T-helper 2 cell (primary cell): ENCODE measurements around the gene PPA1.
"Not testable (repeated sequence)": the region's sequence is repeated elsewhere in the genome, so short reads cannot be mapped to it uniquely, and the experiment has no call there.

ENCODE experiments used
- DNase-seq, 5 experiments: peaks; one replicate each; pipeline versions ENCODE4 v3.0.0 to v3.0.0-alpha.2; 2012 to 2022

Gene PPA1

DNA sequence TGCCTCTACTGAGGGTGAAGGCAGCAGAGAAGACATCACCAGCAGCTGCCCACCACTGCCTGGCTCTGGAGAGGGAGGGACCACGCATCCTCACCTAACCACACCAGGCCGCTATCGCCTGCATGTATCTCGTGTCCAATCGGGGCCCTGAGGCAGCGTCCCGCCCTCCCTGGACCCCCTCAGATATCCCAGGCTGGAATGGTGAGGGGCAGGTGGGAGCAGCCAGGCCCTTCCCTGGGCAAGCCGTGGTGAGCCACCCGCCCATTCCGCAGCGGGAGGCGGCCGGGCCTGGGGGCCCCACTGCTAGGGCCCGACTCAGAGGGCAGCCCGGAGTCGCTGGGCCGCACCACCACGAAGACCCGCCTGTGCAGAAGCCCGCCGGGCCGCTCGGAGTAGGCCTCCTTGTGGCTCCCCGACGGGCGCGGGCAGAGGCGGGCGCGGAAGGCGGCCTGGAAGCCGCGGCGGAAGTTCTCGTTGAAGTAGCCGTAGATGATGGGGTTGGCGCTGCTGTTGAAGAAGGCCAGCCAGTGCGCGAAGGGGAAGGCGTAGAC, 21.6 kb upstream of the PPA1 start:
- no peak for DNase-seq

DNA sequence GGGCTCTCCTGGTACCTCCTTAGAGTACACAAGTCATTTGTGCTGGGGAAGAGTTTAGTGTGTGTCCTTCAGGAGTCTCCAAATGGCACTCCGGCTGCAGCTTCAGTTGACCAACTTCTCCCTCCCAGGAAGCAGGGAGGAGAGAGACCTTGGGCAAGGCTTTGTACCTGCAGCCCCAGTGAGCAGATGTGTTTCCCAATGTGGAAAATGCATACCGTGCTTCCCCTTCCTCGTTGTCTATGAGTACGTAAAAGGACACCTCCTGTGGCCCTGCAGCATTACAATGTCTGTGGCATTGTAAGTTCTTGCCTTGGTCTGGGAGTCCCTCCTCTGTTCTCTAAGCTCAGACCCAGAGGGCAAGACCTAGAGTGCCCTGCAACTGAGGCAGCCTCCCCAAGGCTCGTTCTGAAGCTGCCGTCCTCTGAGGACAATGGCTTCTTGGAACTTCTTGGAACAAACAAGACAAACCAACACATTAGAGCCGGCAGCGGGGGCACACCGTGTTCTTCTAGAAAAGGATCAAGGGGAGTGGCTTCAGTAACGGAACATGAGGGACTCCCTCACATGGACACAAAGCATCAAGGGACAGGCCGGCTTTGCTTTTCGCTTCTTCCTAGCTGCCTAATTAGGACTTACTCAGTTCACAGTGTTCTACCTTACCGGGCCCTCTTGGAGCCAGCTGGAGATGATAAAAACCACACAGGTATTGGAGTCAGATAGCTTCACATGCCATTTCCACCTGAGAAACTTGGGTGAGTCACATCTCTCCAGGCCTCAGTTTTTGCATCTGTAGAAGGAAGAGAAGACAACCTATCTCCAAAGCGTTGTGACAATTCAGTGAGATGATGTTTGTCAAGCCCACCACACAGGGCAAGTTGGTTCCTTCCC, 20.9 kb upstream of the PPA1 start:
- DNase-seq: no peak

DNA sequence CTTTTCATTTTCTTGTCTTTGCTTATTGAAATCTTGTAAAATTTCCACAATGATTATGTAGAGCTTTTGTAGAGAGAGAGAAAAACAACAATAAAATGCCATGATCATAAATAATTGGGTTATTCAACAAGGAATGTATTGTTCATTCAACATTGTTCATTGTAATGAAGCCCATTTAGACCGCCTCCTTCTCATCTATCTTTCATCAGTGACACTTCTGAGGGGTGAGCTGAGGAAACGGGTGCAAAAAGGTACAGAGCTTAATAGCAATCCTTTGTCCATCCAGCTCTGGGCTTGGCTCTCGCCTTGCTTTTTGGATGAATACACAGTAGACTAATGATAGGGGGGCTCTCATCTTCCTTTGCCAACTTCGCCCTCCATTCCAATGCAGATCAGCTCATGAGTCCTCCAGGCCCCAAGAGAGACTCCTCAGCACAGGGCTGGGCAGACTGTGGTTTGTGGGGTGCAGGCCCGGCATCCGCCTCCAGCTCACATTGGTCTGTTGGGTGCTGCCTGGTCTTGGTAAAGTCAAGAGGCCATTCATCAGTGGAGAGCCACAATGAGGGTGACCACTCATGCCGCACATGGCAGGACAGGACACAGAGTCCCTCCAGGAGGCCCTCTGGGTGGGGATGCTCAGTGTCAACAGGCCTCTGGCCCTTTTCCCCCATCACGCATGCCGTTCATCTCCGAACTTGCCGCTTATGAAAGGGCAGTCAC, 17.9 kb upstream of the PPA1 start:
- no peak for DNase-seq

GRCh38 chr10:70247360-70247759, 14.1 kb upstream of the PPA1 start:
- DNase-seq: no peak

DNA sequence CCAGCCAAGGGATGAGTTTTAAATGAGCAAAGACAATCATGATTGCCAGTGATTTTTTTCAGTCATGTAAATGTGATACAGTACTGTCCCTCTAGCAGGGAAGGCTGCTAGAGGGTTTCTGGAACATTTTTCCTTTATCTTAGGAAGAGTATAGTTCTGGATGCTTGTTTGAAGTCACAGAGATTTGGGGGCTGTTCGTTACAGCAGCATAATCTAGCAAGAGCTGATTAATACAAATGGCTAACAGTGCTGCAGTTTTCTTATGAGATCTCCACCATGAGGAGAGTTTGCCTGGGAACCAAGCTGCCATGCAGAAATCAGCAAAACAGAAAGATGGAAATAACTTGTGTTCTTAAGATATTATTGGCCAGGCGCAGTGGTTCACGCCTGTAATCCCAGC, 7.9 kb upstream of the PPA1 start:
- no peak for DNase-seq

DNA sequence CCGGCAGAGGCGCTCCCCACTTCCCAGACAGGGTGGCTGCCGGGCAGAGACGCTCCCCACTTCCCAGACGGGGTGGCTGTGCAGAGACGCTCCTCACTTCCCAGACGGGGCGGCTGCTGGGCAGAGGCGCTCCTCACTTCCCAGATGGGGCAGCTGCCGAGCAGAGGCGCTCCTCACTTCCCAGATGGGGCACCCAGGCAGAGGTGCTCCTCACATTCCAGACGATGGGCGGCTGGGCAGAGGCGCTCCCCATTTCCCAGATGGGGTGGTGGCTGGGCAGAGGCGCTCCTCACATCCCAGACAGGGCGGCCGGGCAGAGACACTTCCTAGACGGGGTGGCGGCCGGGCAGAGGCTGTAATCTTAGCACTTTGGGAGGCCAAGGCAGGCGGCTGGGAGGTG, 6.8 kb upstream of the PPA1 start:
- not testable (repeated sequence) for DNase-seq

DNA sequence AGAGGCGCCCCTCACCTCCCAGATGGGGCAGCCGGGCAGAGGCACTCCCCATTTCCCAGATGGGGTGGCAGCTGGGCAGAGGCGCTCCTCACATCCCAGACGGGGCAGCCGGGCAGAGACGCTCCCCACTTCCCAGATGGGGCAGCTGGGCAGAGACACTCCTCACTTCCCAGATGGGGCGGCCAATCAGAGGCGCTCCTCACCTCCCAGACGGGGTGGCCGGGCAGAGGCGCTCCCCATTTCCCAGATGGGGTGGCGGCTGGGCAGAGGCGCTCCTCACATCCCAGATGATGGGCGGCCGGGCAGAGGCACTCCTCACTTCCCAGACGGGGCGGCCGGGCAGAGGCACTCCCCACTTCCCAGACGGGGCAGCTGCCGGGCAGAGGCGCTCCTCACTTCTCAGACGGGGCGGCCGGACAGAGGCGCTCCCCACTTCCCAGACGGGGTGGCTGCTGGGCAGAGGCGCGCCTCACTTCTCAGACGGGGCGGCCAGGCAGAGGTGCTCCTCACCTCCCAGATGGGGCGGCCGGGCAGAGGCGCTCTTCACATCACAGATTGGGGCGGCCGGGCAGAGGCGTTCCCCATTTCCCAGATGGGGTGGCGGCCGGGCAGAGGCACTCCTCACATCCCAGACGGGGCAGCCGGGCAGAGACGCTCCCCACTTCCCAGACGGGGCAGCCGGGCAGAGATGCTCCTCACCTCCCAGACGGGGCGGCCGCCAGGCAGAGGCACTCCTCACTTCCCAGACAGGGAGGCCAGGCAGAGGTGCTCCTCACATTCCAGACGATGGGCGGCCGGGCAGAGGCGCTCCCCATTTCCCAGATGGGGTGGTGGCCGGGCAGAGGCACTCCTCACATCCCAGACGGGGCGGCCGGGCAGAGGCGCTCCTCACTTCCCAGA, 6.1 kb upstream of the PPA1 start:
- DNase-seq: not testable (repeated sequence)

DNA sequence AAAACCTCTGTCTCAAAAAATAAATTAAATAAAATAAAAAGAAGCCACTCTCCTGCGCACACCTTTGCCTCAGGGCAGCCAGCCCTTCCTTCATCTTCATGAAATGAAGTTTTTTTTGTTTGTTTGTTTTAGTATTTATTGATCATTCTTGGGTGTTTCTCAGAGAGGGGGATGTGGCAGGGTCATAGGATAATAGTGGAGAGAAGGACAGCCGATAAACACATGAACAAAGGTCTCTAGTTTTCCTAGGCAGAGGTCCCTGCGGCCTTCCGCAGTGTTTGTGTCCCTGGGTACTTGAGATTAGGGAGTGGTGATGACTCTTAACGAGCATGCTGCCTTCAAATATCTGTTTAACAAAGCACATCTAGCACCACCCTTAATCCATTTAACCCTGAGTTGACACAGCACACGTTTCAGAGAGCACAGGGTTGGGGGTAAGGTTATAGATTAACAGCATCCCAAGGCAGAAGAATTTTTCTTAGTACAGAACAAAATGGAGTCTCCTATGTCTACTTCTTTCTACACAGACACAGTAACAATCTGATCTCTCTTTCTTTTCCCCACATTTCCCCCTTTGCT, 4.8 kb upstream of the PPA1 start:
- DNase-seq: not testable (repeated sequence)

DNA sequence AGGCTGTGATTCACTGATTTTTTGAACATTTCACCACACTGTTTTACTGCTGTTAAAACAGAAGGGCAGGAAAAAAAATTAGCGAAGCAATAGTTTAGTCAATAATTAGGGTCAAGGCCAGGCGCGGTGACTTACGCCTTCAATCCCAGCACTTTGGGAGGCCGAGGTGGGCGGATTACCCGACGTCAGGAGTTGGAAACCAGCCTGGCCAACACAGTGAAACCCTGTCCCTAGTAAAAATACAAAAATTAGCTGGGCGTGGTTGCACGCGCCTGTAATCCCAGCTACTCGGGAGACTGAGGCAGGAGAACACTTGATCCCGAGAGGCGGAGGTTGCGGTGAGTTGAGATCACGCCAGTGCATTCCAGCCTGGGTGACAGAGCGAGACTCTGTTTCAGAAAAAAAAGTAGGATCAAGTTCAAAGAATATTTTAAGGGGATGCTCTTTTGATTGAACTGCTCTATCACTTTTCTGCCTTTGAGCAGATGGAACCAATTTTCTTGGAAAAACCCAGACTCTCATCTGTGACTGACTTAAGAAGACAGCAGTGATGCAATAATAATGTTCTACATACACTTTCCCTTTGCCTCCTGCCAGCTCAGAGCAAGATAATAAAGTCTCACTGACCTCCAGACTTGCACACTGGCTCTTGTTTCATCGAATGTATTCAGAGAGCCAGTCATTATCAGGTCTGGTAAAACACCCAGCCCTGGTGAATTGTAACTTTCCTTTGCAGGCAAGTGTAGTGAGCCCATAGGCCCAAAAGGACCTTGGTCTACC, 1.6 kb upstream of the PPA1 start:
- no peak for DNase-seq

DNA sequence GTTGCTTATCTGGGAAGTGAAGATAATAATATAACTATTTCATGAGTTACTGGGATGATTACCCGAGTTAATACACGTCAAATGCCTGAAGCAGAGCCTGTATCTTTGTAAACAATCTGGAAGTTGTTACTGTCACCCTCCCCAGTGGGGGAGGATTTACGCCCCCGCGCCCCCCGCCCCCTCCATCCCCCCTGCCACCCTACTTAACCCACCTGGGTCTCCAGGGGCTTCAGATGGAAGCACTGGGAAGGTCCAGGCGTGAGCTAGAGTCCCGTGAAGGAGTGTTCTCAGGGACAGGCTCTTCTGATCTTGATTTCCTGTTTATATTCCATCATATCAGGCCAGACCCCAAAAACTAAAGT, 691 bp upstream of the PPA1 start:
- no peak for DNase-seq

DNA sequence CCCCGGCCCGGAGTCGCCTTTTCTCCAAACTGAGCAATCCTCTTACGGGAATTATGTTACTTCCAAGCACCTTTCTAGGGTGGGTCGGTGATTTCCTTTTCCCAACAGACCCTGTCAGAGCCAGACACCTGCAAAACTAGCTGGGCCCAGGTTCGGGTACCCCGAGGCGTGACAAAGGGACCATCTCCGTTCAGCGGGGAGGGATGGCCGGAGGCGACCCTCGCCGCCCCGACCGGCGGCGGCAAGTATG, 445 bp downstream of the PPA1 start:
- no peak for DNase-seq

- DNase-seq: peak in 4 of 5 experiments; percentile 12 to 84 (median 37)
Observed at GRCh38 chr10:70232155-70232858, 922 bp downstream of the PPA1 start.

- no peak for DNase-seq
Observed at GRCh38 chr10:70228491-70228890, 4.7 kb downstream of the PPA1 start.

DNA sequence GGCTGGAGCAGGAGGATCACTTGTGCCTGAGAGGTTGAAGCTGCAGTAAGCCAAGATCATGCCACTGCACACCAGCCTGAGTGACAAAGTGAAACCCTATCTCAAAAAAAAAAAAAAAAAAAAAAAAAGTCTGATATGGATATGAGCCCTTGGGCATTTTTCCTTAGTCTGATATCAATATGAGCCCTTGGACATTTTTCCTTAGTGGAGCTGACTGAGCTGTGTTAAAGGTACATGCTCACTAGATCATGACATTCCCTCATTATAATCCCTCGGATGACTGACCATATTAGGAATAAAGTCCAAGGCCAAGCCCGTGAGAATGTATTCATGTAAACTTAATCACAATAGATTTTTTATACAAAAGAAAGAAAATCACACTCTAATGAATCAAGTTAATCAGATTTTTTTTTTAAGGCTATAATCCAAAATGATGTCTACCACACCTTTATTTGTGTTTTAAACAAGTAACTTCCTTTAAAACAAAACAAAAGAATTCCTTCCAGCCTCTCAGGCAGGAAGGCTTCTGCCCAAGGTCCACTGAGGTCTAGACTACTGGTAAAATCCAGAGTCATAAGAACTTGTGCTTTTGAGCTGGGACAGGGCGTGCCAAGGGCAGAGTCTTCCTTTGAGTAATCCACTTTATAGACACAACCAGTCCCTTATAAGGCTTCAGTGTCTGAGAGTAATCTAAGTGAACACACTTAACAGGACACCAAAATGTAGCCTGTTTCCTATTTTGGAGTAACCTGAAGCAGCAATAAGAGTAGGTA, 5.5 kb downstream of the PPA1 start:
- DNase-seq: peak in 1 of 5 experiments; percentile 27

DNA sequence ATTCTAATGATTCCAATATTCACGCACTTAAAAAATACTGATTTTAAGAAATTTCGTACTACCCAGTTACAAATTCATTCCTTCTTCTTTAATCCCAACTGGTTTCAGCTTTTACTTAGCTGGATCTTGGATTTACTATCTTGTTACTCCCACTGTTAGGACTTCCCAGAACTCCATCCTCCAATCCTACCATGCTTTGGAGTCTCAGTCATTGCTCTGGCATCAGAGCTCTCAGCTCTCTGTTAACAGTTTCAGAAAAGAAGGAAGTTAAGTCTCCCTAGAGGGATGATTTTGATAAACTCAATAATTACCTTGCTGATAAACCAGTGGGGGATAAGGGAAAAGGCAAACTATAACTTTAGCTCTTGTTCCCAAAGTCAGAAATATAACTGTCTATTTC, 9.5 kb downstream of the PPA1 start:
- no peak for DNase-seq

GRCh38 chr10:70222811-70223447, 10.3 kb downstream of the PPA1 start:
- DNase-seq: not testable (repeated sequence)

GRCh38 chr10:70222340-70222794, 10.9 kb downstream of the PPA1 start:
- DNase-seq: peak in 1 of 5 experiments; percentile 34

DNA sequence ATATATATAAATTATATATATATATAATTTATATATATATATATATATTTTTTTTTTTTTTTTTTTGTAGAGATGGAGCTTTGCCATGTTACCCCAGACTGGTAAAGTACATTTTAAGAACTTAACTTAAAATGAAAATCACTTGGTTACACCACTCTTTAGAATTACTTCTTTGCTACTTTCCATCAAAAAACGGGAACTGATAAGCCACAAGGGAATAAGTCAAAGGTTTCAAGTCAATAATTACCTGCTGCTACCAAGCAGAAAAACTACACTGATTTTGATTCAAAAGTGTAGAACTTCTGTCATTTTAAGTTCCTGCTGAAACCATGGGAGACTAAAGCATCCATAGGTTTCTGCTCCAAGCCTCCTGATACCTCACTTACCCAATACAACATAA, 12.2 kb downstream of the PPA1 start:
- DNase-seq: no peak

DNA sequence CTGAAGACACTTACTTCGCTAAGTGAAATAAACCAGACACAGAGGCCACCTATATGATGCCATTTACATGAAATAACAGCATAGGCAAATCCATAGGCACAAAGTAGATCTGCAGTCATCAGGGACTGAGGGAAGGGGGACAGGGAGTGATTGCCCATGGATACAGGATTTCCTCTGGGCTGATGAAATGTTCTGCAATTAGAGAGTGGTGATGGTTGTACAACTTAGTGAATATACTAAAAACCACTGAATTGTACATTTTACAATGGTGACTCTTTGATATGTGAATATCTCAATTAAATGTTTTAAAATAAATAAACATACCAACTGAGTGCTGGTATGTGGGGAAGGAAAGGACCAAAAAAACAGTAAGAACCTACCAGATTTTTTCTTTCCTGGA, 20.4 kb downstream of the PPA1 start:
- DNase-seq: no peak

DNA sequence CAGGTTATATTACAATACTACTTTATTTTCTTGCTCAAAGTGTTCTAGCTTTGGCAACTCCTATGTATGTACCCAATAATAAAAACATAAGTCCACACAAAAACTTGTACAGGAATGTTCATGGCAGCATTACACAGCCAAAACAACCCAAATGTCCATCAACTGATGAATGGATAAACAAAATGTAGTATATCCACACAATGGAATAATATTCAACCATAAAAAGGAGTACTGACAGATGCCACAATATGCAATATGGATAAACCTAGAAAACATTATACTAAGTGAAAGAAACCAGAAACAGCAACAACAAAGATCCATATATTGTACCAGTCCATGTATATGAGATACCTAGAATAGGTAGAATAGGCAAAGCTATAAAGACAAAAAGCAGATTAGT, 21.0 kb downstream of the PPA1 start:
- DNase-seq: no peak
